DMS114 treated with DMSO at 0.1 percent for 48 hours (cell line): Measurements from ENCODE around the gene PRR18.
"Not testable (repeated sequence)": the region's sequence is repeated elsewhere in the genome, so short reads cannot be mapped to it uniquely, and the experiment has no call there.

Experiments used
- DNase-seq: peaks from one replicate; lab custom pipeline; 2025; ENCODE audit not compliant: unreplicated experiment; lab: John Stamatoyannopoulos, UW

The PRR18 gene, protein sequence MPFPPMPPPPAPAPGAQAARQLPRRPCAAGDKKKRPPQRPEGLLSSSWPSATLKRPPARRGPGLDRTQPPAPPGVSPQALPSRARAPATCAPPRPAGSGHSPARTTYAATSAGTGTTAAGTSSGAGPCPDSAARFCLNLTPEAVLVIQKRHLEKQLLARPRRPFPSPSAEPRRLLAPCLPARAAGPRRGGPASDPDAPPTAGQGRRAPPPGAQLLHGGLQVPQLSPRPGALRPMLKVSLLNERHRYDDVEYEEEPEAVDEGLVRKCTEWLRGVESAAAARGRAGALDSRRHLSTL

DNA sequence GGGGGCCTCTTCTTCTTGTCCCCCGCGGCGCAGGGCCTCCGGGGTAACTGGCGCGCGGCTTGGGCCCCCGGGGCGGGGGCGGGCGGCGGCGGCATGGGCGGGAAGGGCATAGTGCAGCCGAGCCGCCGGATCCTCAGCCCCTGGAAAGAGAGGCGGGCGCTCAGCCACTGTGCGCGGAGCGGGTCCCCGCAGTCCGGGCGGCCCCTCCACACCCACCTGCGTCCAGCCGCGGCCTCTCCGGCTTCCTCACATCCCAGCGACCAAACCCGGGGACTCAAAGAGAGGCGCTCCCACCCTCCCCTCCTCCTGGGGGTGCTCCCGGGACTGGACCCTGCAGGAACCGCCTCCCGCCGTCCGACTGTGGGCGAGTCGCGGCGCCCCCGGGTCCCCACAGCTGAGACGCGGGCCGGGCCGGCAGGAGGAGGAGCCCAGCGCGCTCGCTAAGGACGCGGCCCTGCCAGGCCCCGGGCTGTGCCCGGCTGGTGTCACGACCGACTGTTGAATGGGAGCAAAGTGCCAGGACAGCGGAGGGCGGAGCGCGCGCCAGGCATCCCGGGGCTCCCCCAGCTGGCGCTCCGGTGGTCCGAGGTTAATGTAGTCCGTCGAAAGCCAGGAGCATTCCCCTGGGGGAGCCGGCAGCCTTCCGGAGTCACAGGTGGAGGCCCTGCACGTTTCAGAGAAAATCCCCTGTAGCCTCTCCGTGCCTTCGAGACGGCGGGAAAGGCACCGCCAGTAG is at the start of gene PRR18:
Gene PRR18 (minus strand): TSS at position 360 of the 736 bp plus-strand sequence. CDS start 250 bp downstream, at position 110.
- DNase-seq, result no peak

DNA sequence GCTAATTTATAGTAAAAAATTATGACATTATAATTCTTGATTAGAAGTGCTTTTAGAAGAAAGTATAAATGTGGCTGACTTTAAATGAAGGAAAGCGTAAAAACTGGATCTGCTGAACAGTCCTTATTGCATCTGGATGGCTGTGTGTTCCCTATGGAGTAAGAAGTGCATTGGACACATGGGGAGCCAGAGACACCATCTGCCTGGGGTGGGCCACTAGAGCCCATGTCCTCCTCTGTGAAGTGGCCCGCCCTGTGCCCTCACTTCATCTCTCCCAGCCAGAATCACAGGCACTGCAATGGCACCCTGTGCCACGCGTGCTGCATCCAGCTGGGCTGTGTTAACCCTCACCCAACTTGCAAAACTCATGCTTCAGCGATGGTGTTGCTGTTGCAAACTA is 47.4 kb upstream of the PRR18 start:
- no peak for DNase-seq

DNA sequence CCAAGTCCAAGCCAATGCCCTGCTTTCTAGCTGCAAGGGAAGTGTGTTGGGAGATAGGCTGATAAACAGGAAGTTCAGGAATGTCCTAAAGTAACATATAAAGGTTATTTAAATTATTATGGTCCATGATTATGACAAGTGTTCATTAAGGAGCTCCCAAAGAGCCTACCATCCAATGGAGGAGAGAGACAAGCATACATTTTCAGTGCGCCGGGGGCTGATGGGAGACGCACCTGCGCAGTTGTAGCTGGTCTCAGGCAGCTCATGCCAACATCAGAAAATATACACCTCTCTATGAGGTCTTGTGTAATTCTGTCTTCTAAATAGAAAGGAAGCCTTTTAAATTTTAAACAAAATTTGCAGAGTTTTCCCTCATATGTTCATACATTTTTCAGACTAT is 46.8 kb upstream of the PRR18 start:
- DNase-seq, result no peak

DNA sequence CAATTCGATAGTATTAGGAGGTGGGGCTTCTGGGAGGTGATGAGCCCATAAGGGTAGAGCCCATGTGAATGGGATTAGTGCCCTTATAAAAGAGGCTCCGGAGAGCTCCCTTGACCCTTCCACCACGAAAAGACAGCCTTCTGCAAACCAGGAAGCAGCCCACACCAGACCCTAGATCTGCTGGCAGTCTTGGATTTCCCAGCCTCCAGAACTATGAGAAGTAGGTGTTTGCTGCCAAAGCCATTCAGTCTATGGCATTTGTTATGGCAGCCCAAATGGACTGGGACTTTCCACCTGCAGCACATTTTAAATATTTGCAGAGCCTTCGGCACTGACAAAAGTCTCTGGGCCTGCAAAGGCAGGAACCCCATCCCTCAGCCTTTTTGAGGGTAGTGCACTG is 46.0 kb upstream of the PRR18 start:
- no peak for DNase-seq

DNA sequence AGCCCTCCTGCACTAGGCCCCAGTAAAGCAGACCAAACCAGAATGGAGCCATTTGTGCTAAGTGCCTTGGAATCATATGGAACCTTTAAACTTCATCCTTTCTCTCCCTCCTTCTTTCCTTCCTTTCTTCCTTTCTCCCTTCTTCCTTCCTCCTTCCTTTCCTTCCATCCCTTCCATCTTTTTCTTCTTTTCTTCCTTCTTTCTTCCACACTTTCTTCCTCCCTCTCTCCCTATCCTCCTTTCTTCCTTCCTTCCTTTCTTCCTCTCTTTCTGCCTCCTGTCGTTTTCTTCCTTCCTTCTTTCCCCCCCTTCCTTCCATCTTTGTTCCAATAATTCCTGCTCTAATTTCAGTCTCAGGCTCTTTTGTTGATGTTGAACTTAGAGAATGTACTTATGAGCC is 45.3 kb upstream of the PRR18 start:
- DNase-seq, result no peak

DNA sequence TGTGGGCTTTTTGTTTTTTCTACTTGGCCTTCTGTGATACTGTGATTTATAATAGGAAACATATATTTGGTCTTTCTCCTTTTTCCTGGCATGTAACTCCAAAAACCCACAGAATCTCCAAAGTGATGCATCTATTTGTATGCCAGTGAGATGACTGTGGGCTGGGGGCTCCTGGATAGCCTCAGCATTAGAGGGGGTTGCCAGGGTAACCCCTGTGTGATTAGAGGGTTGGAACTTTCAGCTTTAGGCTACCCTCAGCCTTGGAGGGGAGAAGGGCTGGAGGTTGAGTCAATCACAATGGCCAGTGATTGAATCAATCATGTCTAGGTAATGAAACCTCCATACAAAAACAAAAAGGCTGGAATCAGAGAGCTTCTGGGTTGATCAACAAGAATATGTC is 44.7 kb upstream of the PRR18 start:
- no peak for DNase-seq

DNA sequence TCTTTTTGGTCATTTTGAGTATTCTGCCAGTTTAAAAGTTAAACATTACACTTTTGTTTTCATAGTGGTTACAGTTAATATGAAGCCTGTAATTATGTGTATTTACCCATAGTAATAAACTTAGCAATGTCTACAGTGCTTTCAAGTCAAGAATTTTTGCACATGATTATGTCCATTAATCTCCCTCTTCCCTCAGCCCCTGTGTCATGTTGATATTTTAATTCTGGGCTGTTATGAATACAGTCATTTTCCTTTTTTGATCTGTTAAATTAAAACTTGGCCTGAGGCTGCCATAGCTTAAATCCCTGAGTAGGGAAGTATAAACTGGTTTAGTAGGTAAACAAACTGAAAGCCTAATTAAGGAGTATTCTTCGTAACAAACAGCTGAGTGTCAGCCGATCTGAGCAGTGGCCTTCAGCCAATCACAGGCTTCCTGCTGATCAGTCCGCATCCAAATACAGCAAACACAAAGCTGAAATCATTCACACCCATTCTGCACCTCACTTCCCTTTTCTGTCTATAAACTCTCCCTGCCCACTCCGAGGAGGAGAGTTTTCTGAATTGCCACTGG is 43.6 kb upstream of the PRR18 start:
- no peak for DNase-seq

DNA sequence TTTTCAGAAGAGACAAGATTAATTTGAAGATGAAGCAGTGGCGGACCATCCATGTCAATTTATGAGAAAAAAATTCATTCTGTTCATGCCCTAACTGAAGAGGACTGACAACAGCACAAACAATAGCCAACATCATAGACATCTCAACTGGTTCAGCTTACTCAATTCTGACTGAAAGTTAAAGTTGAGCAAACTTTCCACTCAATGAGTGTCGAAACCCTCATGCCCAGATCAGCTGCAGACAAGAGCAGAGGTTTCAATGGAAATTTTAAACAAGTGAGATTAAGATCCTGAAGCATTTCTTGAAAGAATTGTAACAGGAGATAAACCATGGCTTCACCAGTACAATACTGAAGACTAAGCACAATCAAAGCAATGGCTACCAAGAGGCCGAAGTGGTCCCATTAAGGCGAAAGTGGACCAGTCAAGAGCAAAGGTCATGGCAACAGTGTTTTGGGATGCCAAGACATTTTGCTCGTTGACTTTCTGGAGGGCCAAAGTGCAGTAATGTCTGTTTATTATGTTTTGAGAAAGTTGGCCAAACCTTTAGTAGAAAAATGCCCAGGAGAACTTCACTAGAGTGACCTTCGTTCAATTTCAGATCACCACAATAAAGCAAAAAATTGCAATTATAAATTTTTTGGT is 40.2 kb upstream of the PRR18 start:
- DNase-seq, result no peak

DNA sequence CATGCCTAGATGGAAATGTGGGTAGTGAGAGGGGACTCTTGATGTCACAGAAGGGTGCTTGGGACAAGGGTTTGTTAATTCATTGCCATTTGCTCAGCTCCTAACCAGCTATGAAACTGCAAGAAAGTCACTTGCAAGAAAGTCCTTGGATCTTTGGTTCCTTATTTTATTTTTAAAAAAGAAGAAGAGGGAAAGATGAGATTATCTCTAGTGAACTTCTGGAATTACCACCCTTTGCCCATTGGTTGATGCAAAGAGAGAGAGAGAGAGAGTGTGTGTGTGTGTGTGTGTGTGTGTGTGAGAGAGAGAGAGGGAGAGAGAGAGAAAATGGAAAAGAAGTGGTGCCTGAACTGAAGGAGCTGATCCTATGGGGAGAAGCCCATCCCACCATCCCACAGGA is 38.8 kb upstream of the PRR18 start:
- no peak for DNase-seq

DNA sequence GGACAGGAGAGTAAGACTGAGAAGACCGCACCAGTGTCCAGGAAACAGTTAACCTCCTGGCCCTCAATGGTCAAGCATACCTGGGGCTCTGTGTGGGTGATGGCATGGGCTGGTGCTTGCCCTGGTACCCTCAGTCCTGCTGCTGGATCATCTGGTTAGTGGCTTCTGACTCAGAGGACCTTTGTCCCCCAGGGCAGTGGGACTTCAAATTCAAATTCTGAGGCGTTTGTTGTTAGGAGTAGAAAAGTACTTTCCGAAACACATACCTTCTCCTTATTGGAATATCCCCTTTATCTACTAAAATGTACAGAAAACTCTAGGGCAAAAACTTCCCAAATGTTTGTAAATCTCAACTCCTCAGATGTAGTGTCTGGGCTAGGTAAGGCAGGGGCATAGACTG is 38.3 kb upstream of the PRR18 start:
- DNase-seq, result no peak

DNA sequence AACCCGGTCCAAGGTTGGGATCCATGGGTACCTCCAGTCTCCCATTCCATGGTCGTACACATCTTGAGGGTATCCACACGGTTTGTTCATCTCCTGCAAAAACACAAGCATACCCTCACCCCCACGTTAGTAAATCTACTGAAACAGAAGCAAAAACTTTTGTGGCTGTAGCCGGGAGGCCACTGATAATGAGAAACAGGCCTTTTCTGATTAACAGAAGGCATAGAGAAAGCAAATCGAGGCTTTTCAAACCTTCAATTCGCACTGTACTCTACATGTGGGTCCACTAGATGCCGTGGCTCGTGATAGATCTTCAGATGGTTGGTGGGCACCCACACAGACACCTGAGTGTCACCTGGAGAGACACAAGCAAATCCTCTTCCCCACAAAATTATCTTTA is 37.5 kb upstream of the PRR18 start:
- not testable (repeated sequence) for DNase-seq

DNA sequence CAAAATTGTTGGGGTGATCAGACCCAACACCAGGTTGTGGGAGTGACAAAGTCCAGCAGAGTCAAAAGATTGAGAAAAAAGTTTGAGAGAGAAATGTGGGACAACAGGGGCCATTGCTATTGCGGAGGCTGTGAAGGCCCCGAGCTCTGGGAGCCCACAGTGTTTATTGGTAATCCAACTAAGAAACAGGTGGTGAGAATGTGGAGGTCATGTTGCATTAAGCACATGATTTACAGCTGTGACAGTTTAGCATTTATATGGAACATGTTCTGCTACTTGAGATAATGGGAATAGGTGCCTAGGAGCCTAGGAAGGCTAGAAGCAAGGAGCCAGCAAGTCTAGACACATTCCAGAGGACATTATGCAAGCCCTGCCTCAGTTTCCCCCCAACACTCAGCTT is 36.7 kb upstream of the PRR18 start:
- DNase-seq, result not testable (repeated sequence)

DNA sequence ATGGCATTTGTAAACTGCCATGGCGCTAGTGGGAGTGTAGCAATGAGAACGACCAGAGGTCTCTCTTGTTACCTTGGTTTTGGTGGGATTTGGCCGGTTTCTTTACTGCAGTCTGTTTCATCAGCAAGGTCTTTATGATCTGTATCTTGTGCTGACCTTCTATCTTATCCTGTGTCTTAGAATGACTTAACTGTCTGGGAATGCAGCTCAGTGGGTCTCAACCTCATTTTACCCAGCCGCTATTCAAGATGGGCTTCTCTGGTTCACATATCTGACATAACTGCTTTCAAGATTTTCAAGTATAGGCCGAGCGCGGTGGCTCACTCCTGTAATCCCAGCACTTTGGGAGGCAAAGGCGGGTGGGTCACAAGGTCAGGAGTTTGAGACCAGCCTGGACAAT is 36.0 kb upstream of the PRR18 start:
- DNase-seq, result no peak

DNA sequence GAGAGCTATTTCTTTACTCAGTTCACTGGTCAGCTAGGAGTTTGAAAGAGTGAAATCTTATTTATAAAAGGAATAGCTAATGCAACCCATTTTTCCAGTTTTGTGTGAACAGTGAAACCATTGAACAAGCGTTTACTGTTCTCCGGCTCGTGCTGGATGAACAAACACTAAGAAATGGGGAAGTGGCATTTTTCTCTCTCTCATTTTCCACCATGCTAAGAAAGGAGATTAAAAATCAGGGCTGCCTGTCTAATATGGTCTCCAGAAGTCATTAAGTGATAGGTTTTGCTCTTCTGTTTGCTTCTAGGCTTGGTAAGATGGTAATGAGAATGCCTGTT is 34.9 kb upstream of the PRR18 start:
- no peak for DNase-seq

DNA sequence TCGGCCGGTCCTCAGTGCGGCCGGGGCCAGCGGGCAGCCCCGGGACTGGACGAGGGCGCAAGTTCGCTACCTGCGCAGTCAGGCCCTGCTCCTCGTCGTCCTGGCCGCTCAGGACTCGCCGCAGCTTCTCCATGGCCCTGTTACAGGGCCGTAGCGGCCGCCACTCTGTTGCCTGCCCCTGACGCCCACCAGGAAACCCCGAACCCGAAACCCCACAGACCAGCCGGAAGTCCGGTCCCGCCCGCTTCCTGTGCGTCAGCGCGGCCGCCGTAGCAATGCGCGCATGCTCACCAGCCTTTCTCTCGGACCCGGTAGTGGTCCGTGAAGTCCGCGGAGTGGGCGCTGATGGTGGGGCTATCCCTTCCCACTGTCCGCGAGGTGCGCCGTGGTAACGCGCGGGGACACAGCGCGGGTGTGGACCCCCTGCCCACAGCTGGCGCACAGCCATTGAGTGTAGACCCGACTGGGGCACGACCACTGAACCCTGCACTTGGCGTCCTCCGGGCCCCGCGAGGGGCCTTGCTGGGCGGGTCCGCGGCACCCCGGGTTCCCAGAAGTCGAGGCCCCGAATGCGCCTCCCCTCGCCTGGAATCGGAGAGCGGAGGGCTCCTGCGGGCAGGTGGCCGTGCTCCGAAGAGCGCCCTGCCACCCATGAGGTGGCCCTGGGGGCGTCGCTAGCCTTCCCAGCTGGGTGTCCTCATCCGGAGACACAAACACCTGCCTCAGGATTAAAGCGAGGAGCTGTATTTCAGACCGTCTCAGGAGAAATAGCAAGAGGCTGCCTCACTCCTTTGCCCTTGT is 34.4 kb upstream of the PRR18 start, which contains the start of gene SFT2D1:
Gene SFT2D1 (minus strand): TSS at position 197 of the 801 bp plus-strand sequence. CDS start 64 bp downstream, at position 133.
- DNase-seq, result peak; percentile 9

DNA sequence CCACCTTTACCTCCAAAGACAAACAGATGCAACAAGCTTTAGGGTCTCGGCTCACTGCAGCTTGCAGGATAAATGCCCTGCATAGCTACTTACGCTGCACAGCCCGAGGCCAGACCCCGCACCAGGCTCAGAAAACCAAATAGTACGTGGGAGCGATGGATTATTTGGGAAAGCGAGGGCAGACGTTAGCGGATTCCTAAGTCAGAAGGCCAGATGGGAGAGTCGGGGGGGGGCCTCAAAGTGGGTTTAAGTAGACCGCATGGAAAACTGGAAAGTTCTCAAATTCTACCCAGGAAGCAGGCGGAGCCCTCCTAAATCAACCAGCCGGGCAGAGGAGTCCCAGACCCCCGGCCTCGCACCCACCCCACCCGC is 33.8 kb upstream of the PRR18 start:
- DNase-seq, result no peak

DNA sequence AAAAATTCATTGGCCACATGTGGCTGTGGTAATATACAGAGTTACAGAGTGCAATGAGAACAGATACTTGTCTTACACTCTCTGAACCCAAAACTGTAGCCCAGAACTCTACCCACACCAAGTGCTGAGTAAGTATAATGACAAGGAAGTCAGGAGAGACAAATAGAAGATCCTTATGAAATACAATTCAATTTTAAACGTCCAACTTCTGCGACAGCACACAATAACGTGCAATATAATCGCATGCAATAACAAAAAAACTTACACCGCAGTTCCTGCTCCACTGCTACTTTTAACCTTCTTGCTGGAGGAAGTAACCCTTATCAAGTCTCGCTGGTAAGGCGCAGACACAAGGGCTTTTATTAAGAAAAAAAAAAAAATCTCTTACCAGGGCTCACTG is 33.3 kb upstream of the PRR18 start:
- no peak for DNase-seq

DNA sequence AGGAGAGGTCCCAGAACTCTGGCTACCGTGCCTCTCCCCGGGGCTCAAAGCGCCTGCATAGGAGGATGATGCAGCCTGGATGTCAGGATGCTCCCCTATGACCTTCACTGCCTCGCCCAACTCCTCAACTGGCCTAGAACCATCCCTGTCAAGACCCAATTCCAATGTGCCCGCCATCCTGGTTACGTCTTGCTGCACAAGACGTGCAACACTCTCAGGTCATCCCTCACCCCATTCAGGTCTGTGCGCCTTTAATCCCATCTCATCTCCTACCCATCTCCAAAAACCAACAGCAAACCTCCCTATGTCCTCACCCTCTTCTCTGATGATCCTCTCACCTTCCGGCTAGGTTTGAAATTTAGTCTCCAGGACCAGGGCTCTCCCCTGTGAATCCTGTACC is 30.7 kb upstream of the PRR18 start:
- DNase-seq, result no peak

DNA sequence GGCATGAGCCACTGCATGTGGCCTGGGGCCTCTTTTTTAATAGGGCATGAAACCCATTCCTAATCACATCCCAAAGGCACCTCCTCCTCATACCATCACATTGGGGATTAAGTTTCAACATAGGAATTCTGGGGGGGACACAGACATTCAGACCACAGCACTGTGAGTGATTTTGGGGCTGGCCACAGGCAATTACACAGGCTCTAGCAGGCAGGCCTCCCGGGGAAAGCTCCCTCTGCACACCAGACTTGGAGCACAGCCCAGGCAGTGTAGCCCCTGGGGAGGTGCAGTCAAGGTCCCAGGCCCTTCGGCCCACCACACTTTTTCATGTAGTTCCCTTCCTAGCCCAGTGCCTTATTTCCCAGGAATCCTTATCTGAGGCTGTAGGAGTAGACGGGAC is 28.7 kb upstream of the PRR18 start:
- no peak for DNase-seq

DNA sequence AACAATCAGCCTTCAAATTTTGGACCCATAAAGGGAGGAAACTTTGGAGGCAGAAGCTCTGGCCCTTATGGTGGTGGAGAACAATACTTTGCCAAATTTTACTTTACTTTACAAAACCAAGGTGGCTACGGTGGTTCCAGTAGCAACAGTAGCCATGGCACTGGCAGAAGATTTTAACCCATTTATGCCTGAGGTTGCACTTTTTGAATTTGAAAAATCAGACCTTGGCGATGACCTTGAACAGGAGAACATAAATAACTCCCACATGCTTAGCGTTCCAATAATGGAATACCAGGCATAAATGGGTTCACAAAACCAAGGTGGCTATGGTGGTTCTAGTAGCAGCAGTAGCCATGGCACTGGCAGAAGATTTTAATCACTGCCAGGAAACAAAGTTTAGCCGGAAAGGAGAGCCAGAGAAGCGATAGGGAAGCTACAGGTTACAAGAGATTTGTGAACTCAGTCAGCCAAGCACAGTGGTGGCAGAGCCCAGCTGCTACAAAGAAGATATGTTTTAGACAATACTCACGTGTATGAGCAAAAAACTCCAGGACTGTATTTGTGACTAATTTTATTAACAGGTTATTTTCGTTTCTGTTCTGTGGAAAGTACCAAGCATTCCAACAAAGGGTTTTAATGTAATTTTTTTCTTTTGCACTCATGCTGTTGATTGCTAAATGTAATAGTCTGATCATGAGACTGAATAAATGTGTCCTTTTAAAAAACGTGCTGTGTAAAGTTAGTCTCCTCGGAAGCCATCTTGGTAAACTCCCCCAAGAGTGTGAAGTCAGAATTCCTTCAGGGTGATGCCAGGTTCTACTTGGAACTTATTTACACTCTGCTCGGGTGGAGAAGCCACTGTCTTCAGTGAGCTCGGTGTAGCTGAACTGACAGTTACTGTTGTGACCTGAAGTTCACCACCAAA is 27.4 kb upstream of the PRR18 start:
- DNase-seq, result no peak
